Measurements from ENCODE around the gene SAMD13. TPM values are rescaled to one million over a fixed set of nuclear protein-coding genes. Genes with fewer than 3 reads are reported as not detected.

SAMD13 gene
- total and polyA plus RNA-seq, 2 donors (not counting 3 experiments of a cell fraction or from before 2014, with no cell fraction given) = 1.2 to 4.8 TPM

GRCh38 chr1:84266748-84267147, 34.8 kb upstream of the SAMD13 start:
- no peaks in the 10 kb centered on the region for H3K27me3 ChIP-seq (ENCODE audit: control insufficient read depth in 2 of 2, insufficient read depth in 2 of 2, low read length in 2 of 2)
- intact Hi-C loops (cut with micrococcal nuclease) (no loop called here), dilution Hi-C loops (cut with MboI; ENCODE audit: extremely low pct_ligation_motif_present, low sequenced_read_pairs) (no loop called here)
- FAIRE-seq (no peak), DNase-seq (ENCODE audit: low read depth, low spot score) (no peak)
- CTCF ChIA-PET = no interaction called here
- no peak for TF ChIP-seq POLR2A (IDR thresholded peaks at IDR 0.05; ENCODE audit: low read depth, low read length)
- no peak for TF ChIP-seq CTCF (IDR thresholded peaks at IDR 0.05; ENCODE audit: extremely low read depth in 1 of 2, insufficient read depth in 1 of 2, low read depth in 1 of 2, low read length in 2 of 2)
- TF ChIP-seq EZH2 (IDR thresholded peaks at IDR 0.05; ENCODE audit: borderline replicate concordance, low read depth, low read length, severe bottlenecking) = no peak
- TF ChIP-seq MYC (IDR thresholded peaks at IDR 0.05; ENCODE audit: low read depth, low read length) = no peak
- no peak for TF ChIP-seq POLR2AphosphoS5 (IDR thresholded peaks at IDR 0.05; ENCODE audit: insufficient read depth, low read depth, low read length)
- TF ChIP-seq MAX (IDR thresholded peaks at IDR 0.05; ENCODE audit: insufficient read depth, insufficient read length) = no peak
- no peak for TF ChIP-seq GATA2 (IDR thresholded peaks at IDR 0.05; ENCODE audit: insufficient read depth, insufficient read length, low read depth, low read length)
- no peak for TF ChIP-seq JUN (IDR thresholded peaks at IDR 0.05; ENCODE audit: borderline replicate concordance, insufficient read depth, insufficient read length, low read depth)
- TF ChIP-seq FOS (IDR thresholded peaks at IDR 0.05; ENCODE audit: borderline replicate concordance, insufficient read depth, low read length) = no peak
- H4K20me1 ChIP-seq (replicated peaks; ENCODE audit: control insufficient read depth, extremely low read depth, insufficient read depth, low read length) = no peaks in the 10 kb centered on the region
- H3K4me2 ChIP-seq (ENCODE audit: insufficient read depth, low read length) = no peak overlapping the region
- H3K4me1 ChIP-seq (ENCODE audit: control insufficient read depth, extremely low read depth, insufficient read depth, low read length) = peaks cover 5% of the 10 kb centered on the region
- no peaks in the 10 kb centered on the region for H3K79me2 ChIP-seq (ENCODE audit: control insufficient read depth, insufficient read depth, low read length)
- H2AFZ ChIP-seq (ENCODE audit: low read depth, low read length) = no peak overlapping the region
- no peaks in the 10 kb centered on the region for H3K9me3 ChIP-seq (replicated peaks; ENCODE audit: control insufficient read depth, insufficient read depth, low read length)
- POLR2A ChIA-PET = no interaction called here
- H3K9me1 ChIP-seq (replicated peaks; ENCODE audit: control insufficient read depth, extremely low read depth, insufficient read depth, low read length) = no peaks in the 10 kb centered on the region
- H3K9ac ChIP-seq (replicated peaks; ENCODE audit: extremely low read depth, insufficient read depth, low read length) = no peak overlapping the region
- no TSS peak for BruUV-seq (replicated peaks)
- H3K4me3 ChIP-seq (replicated peaks in 1 of 3; ENCODE audit: insufficient read depth in 1 of 3, low read depth in 1 of 3, low read length in 3 of 3) = no peak overlapping the region
- H3K27ac ChIP-seq (ENCODE audit: insufficient read depth, low read depth, low read length) = no peak overlapping the region
- H3K36me3 ChIP-seq (ENCODE audit: control insufficient read depth in 2 of 2, extremely low read depth in 1 of 2, insufficient read depth in 2 of 2, low read length in 2 of 2) = no peaks in the 10 kb centered on the region

Data from endothelial cell of umbilical vein (primary cell).